Panc1 (cell line): Measurements from ENCODE around the gene UNC5B. TPM values are rescaled to one million over a fixed set of nuclear protein-coding genes. Genes with fewer than 3 reads are reported as not detected.

Experiments
- ATAC-seq: fragments of 200-7000 bp; cut with Tn5 transposase; 2 replicates; pipeline ENCODE4 v1.9.1; 2020; ENCODE audit warnings: mild to moderate bottlenecking, moderate library complexity
- BruUV-seq: library from RNA; stranded (reverse); fragments of 400-500 nt; replicated peaks from 2 replicates; lab custom pipeline; 2021; lab: Mats Ljungman, UMichigan
- CTCF ChIA-PET: fragments of 300-600 bp; sonication (Branson Sonifier 250); formaldehyde crosslinking; loops from one replicate; lab custom pipeline; 2022; ENCODE audit warnings: antibody characterized with exemption; lab: Charles Lee
- POLR2A ChIA-PET: fragments of 300-600 bp; sonication (Branson Sonifier 250); formaldehyde crosslinking; loops from one replicate; lab custom pipeline; 2022; ENCODE audit warnings: antibody characterized with exemption; lab: Charles Lee
- DNase-seq: peaks from one replicate; pipeline ENCODE4 v3.0.0-alpha.2; 2010; ENCODE audit warnings: low read depth, low spot score
- H3K27ac ChIP-seq: 2 replicates; pipeline ENCODE4 v1.5.1; 2011; ENCODE audit warnings: mild to moderate bottlenecking, low read length, inconsistent platforms
- H3K27me3 ChIP-seq: fragments of 200-500 bp; sonication (Bioruptor generic); 2 replicates; pipeline ENCODE4 v1.6.0; 2014; ENCODE audit warnings: low read length, inconsistent platforms; ENCODE audit not compliant: control insufficient read depth, insufficient read depth
- H3K36me3 ChIP-seq: fragments of 200-500 bp; sonication (Bioruptor generic); 2 replicates; pipeline ENCODE4 v1.5.1; 2014; ENCODE audit warnings: inconsistent platforms, mild to moderate bottlenecking, low read length, moderate library complexity; ENCODE audit not compliant: control insufficient read depth, insufficient read depth
- H3K4me1 ChIP-seq: 2 replicates; pipeline ENCODE4 v1.5.1; 2011; ENCODE audit warnings: inconsistent platforms, mild to moderate bottlenecking, low read length, moderate library complexity; ENCODE audit not compliant: control insufficient read depth, insufficient read depth
- H3K4me3 ChIP-seq, 2 experiments: 2 replicates each; pipeline ENCODE4 v1.5.1; 2011 to 2012; ENCODE audit warnings: low read depth in 2 of 2, low read length in 2 of 2, mild to moderate bottlenecking in 2 of 2, inconsistent platforms in 1 of 2, moderate library complexity in 1 of 2
- H3K9me3 ChIP-seq: fragments of 200-500 bp; sonication (Bioruptor generic); 2 replicates; pipeline ENCODE4 v1.5.1; 2014; ENCODE audit warnings: low read depth, mild to moderate bottlenecking, inconsistent platforms, low read length, moderate library complexity; ENCODE audit not compliant: control insufficient read depth, insufficient read depth
- CTCF ChIP-seq: fragments of 450-650 bp; IDR thresholded peaks from 2 replicates; pipeline ENCODE4 v1.5.1; 2017; ENCODE audit warnings: mild to moderate bottlenecking
- POLR2AphosphoS5 ChIP-seq: IDR thresholded peaks from 2 replicates; pipeline ENCODE4 v1.6.1; 2012; ENCODE audit warnings: mild to moderate bottlenecking, low read depth, low read length, moderate library complexity
- REST ChIP-seq, 2 experiments: IDR thresholded peaks; 2 replicates each; pipeline ENCODE4 v1.6.1; 2011 to 2012; ENCODE audit warnings: low read depth in 2 of 2, control low read depth in 1 of 2, low read length in 1 of 2, mild to moderate bottlenecking in 1 of 2, moderate library complexity in 1 of 2; ENCODE audit not compliant: insufficient read depth in 1 of 2
- SIN3A ChIP-seq: IDR thresholded peaks from 2 replicates; pipeline ENCODE4 v1.6.1; 2012; ENCODE audit warnings: low read depth, mild to moderate bottlenecking, low read length, moderate library complexity, borderline replicate concordance; ENCODE audit not compliant: insufficient read depth
- TCF7L2 ChIP-seq: IDR thresholded peaks from 2 replicates; pipeline ENCODE4 v1.6.1; 2011; ENCODE audit warnings: mild to moderate bottlenecking, low read depth, low read length, inconsistent platforms
- in situ Hi-C: cut with HindIII; loops from 2 replicates; pipeline ENCODE4 v1.10.0; 2016; ENCODE audit warnings: low sequenced_read_pairs, low pct_unique_long_range_greater_than_20kb
- intact Hi-C: fragments of 100-400 bp; cut with micrococcal nuclease; formaldehyde crosslinking; loops from one replicate; pipeline ENCODE4 v1.10.0; 2022; ENCODE audit not compliant: unreplicated experiment
- total RNA-seq: library from RNA; stranded (reverse); gene quantifications from one replicate; pipeline ENCODE4 v1.2.1, GENCODE V29; 2021; ENCODE audit not compliant: unreplicated experiment

UNC5B gene
- total RNA-seq, 1 experiment from 2014 or later, result 1.1 TPM

- in situ Hi-C loops, result no loop called here
- ChIA-PET POLR2A (no interaction called here), CTCF (no interaction called here)
- intact Hi-C loops, result no loop called here
- H3K27me3 ChIP-seq, result peaks cover 21% of the 10 kb centered on the region; the same call in 1 of the 2 replicates
- no peaks in the 10 kb centered on the region for H3K4me1 ChIP-seq
- peaks cover 15% of the 10 kb centered on the region; the same call in 1 of the 2 replicates for H3K9me3 ChIP-seq
- TF ChIP-seq SIN3A (no peak), REST (IDR thresholded peaks at IDR 0.05; ENCODE audit: insufficient read depth in 1 of 2, low read depth in 2 of 2, low read length in 1 of 2) (no peak), POLR2AphosphoS5 (no peak), CTCF (no peak), TCF7L2 (no peak)
- H3K27ac ChIP-seq, result no peak overlapping the region
- DNase-seq, result no peak
- H3K4me3 ChIP-seq, result no peak overlapping the region
- no peak for ATAC-seq
- no peaks in the 10 kb centered on the region for H3K36me3 ChIP-seq
- BruUV-seq, result no TSS peak
These were observed 10.5 kb upstream of the UNC5B start for GRCh38 chr10:71201849-71202248.

- POLR2A ChIA-PET, result no interaction called here
- Histone ChIP-seq H3K4me1 (no peaks in the 10 kb centered on the region), H3K36me3 (no peaks in the 10 kb centered on the region), H3K27me3 (peaks cover 21% of the 10 kb centered on the region; the same call in 1 of the 2 replicates), H3K4me3 (no peak overlapping the region), H3K27ac (no peak overlapping the region), H3K9me3 (peaks cover 15% of the 10 kb centered on the region; the same call in 1 of the 2 replicates)
- intact Hi-C loops, result no loop called here
- DNase-seq, result no peak
- in situ Hi-C loops, result no loop called here
- CTCF ChIA-PET, result interaction anchor here (0.6 kb wide), 1 partner anchor 68 kb away, joined by 9 read pairs; no protein-coding TSS in a partner anchor
- no peak for ATAC-seq
- TF ChIP-seq SIN3A, result no peak
- TF ChIP-seq POLR2AphosphoS5, result no peak
- TF ChIP-seq REST (IDR thresholded peaks at IDR 0.05; ENCODE audit: insufficient read depth in 1 of 2, low read depth in 2 of 2, low read length in 1 of 2), result no peak
- no peak for TF ChIP-seq TCF7L2
- no peak for TF ChIP-seq CTCF
- no TSS peak for BruUV-seq
These were observed 10.1 kb upstream of the UNC5B start for GRCh38 chr10:71202314-71202713.
